Measurements from ENCODE around the gene DIO2.

DNA sequence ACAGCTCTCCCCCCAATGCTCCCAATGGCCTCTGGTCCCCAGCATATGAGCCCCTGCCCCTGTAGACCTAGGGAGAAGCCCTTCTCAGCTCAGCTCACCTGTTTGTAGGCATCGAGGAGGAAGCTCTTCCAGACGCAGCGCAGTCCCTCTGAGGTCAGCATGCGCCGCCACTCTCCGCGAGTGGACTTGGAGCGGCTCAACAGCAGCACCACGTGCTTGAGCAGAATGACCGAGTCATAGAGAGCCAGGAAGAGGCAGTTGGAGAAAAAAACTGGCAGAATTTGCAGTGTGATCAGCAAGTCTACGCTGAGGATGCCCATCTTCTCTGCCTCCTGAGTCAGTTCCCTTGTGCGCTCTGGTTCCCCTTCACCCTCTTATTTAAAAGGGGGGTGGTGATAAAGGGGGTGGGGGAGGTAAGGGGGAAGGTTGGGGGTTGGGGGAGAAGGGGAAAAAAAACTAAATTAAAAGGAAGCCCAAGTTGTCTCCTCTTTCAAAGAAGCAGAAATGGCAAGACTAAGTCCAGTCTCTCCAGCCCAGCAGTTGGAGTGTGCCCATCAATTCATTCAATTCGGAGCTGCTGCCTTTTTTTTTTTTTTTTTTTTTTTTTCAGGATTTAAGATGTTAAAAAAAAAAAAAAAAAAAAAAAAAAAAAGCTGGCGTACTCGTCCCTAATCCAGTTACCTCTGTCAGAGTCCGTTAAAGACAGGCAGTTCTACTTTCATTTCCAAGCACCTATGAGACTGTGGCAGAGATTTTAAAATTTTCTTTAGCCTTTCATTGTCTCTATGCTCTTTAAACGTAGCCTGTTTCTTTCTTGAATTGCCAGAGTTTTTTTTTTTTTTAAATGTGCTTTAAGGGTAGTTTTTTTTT is at the start of gene DIO2:
- TF ChIP-seq, protein P1, sequence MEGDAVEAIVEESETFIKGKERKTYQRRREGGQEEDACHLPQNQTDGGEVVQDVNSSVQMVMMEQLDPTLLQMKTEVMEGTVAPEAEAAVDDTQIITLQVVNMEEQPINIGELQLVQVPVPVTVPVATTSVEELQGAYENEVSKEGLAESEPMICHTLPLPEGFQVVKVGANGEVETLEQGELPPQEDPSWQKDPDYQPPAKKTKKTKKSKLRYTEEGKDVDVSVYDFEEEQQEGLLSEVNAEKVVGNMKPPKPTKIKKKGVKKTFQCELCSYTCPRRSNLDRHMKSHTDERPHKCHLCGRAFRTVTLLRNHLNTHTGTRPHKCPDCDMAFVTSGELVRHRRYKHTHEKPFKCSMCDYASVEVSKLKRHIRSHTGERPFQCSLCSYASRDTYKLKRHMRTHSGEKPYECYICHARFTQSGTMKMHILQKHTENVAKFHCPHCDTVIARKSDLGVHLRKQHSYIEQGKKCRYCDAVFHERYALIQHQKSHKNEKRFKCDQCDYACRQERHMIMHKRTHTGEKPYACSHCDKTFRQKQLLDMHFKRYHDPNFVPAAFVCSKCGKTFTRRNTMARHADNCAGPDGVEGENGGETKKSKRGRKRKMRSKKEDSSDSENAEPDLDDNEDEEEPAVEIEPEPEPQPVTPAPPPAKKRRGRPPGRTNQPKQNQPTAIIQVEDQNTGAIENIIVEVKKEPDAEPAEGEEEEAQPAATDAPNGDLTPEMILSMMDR (conservative IDR thresholded peaks at IDR 0.05): no peak
- no peak for TF ChIP-seq EZH2 (IDR thresholded peaks at IDR 0.05; ENCODE audit: low read depth)
